HS-27A (cell line): ENCODE data around the gene MATK.

Experiments
- DNase-seq: peaks from one replicate; pipeline ENCODE4 v3.0.0-alpha.2; 2012; ENCODE audit warnings: low read depth, missing footprints

Gene MATK

DNA sequence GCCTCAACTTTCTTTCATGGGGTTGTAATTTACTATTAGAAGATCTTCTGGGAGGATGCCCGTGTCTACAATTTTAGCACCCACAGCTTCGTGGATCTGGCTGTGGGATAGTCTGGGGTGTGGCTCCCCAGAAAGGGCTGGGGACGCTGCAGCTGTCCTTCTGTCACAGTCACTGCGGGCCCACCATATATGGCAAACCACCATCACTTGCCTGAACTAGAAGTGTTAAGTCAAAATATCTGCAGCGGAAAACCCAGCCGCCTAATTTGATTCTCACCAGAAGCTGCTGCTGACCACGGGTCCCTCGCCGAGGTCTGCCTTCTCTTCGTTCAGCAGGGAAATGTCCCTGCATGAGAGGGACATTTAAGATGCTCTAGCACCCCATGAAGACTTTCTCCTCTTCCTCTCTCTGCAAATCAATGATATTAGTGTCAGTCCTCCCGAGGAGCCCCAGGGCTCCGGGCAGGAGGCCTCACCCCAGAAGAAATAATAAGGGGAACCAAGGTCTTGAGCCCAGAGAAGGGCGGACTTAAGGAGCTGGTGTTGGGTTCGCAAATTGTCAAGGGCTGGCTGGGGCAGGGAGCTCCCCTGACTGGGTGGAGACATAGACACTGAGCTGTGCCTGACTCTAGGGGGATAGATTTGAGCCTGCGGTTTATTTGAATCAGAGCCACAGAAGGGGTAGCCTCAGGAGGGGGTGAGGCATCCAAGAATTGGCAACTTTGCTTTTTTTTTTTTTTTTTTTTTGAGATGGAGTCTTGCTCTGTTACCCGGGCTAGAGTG, 3.0 kb upstream of the MATK start:
- DNase-seq, result no peak

DNA sequence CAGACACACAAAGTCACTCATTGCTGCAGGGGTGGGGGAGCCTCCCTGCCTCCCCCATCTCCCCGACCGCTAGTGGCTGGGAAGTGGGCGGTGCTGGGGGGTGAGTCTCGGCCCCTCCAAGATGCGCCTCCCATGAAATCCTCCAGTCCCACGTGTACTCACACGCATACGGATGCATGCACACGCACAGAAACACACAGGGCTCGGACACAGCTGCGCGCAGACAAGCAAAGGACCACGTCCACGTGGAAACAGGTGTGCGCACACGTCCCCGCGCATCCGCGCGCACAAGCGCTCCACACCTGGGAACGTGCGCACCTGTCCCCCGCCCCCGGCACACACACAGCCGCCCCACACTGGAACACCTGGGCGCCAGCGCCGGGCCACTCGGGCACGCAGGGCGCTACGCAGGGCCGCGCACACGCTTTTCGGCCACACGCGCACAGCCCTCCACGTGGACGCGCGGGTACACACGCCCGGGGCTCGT, 687 bp downstream of the MATK start:
- no peak for DNase-seq

DNA sequence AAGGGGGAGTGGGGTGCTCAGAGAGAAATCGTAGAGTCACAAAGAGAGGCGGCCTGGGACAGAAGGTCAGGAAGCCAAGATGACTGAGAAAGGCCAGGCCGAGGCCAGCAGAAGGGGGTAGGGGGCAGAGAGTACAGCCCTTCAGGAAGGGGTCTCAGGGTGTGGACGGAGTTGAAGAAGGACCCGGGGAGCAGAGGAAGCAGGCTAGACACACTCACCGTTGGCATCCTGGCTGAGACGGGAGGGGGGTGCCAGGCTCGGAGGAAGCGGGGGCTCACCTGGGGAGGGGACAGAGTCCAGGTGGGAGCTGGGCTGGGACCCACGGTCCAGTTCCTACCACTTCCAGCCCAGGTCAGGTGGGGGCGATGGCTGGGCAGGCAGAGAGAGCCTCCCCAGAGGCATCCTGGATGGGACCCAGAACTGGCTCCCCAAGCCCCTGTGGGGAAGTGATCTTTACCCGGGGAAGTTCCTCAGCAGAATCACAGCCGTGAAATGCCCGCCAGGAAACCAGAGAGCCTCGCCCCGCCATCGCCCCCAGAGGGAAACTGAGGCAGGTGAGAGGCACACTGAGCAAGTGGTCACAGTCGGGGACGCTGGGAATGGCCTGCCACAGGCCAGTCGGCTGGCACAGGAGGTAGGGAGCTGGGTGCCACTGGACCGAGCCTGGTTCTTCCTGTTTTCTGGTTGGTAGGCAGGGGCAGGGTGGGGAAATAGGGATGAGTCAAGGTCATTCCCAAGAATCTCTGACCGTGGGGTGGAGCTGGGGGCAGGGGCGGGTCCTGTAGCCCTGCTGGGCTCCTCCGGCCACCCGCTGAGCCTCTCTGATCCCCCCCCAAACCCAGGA, 1.4 kb downstream of the MATK start:
- DNase-seq, result no peak

DNA sequence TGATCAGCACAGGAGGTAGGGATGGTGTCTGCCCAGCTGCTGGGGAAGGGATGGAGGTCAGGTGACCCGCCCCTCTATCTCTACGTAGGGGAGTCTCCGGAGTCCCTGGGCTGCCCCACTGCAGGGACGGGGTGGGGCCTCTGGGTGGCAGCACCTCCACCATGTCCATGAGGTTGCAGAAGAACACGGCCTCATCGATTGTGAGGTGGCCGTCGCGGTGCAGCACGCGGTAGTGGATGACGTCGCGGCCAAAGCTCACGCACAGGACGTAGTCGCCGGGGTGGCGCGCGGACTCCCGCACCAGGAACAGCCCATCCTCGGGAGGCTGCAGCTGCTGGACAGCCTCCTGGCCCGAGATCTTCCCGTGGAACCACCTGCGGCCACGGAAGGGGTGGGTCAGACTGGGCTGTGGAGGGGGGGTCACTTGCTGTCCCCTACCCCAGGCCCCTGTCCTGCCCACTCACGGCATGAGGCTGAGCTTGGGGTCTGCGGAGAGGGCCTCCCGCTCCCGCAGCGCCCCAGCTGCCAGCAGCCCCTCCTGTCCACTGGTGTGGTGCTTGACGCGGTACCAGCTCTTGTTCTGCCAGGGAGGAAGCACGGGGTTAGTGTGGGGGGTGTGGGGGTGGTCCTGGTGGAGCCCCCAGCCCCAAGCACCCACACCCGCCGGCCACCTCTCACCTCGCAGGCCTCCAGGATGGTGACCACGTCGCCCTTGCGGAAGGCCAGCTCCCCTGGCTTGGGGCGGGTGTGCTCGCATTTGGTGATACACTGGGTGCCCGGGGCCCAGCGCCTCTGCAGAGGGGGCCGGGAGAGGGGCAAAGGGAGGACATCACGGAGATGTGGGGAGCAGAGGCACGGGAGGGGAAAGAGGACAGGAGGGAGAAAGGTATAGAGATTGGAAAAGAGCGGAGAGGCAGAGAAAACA, 2.3 kb downstream of the MATK start:
- no peak for DNase-seq

DNA sequence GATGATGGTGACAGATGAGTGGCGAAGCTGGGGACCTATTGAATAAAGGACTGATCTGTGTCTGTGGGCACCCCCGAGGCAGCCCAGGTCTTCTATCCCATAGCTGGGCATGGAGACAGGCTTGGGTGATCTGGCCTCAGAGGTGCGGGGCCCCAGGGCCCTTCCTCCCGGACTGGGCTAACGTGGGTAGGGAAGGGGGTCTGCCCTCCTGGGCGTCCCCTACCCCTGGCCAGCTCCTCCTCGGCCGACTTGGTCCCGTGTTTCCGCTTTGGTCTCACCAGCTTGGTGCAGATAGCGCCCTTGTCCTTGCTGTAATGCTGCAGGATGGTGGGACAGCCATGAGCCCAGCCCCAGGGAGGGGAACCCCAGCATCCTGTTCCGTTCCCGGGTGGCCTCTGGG, 3.3 kb downstream of the MATK start:
- no peak for DNase-seq

DNA sequence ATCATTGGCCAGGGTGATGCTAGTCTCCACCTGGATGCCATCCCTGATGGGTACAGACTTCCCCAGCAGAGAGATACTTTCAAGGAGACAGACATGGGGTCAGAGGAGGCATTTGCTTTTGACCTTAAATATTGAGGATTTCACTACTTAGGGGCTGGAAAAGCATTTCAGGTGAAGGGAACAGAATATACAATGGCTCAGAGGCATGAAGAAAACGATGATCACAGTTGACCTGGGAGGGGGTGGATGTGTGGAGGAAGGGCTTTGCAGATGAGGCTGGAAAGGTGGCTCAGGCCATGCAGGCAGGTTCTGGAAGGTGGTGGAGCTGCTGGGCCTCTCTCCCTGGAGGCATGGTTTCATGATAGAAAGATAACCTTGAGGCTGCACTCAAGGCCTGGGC, 3.9 kb downstream of the MATK start:
- DNase-seq, result no peak

DNA sequence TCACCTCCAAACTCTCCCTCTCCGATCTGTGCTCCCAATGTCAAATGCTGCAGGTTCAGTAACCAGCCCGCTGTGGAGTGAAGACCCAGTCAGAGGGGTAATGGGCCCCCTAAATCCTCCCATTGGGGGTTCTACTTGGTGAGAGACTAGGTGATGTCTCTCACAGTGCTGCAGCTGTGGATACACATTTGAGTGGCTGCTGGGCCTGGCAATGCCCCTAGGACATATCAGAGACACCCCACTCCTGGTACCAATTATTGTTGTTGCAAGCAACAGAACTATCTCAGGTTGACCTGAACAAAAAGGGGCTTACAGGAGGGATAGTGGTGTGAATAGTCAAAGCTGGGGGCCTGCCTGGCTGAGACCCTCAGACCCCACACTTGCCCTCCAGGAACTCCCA, 4.6 kb downstream of the MATK start:
- no peak for DNase-seq

DNA sequence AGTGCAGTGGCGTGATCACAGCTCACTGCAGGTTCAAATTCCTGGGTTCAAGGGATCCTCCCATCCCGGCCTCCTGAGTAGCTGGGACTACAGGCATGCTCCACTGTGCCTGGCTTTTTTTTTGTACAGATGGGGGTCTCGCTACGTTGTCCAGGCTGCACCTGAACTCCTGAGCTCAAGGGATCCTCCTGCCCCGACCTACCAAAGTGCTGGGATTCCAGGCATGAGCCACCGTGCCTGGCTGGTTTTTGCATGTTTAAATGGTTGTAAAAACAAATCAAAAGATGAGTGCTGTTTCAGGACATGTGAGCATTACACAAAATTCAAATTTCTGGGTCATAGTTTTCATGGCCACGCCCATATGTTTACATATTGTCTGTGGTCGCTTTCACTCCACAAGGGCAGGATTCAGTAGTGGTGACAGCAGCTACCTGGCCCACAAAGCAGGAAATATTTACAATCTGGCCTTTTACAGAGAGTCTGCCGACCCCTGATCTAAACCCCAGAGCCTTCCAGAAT, 5.3 kb downstream of the MATK start:
- no peak for DNase-seq

DNA sequence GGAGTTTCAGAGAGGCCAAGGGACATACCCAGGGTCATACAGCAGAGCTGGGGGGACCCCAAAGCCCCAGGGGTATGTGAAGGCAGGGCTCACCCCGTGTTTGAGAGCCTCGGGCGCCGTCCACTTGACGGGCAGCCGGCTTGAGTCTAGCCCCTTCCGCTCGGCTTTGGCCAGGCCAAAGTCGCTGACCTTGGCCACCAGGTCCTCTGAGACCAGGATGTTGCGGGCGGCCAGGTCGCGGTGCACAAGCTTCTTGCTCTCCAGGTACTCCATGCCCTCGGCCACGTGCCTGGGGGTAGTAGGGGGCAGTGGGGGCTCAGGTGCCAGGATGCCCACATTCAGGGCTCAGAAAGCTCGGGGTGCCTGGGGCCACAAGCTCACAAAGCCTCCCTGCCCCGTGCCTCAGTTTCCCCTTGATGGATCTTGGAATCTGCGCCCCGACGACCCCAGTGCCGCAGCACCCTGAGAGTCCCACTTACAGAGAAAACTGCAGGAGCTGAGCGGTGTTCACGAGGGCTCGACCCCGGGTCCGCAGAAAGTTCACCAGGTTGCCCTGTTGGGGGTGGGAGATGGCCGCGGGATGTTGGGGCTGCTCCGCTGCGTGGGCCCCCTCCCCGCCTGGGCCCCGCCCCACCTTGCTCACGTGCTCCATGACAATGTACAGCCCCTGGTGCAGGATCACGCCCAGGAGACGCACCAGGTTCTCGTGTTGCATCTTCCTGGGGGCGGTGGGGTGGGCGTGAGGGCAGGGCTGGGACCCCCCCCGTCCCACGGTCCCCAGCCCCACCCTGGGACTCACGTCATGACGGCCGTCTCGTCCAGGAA, 7.1 kb downstream of the MATK start:
- DNase-seq, result no peak

DNA sequence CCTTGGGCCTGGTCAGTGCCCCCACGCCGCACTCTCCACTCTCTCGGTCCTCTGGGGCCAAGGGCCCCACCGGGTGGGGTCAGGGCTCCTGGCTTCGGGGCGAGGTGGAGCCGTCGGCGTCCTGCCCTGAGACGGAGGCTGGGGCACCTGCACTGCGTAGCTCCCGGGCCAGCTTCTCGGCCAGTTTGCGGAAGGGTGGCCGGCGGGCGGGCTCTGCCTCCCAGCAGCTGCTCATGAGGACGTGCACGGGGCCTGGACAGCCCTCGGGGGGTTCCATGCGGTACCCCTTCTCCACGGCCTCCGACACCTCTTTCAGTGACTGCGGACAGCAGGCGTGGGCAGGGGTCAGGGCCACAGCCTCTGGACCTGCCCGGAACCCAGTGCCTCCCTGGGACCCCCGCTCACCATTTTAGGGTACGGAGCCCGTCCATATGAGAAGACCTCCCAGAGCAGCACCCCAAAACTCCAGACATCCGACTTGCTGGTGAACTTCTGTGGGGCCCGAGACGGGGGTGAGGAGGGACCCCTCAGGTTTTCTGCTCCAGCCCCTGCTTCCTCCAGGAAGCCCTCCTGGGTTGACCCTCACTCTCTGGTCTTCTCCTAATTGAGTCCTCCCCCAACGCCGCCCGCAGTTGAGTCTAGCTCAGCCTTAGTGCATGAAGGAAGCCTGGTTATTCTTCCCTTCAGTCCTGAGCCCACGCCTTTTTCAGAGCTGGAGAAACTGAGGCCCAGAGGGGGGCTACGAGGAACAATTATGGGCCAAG, 7.9 kb downstream of the MATK start:
- no peak for DNase-seq

DNA sequence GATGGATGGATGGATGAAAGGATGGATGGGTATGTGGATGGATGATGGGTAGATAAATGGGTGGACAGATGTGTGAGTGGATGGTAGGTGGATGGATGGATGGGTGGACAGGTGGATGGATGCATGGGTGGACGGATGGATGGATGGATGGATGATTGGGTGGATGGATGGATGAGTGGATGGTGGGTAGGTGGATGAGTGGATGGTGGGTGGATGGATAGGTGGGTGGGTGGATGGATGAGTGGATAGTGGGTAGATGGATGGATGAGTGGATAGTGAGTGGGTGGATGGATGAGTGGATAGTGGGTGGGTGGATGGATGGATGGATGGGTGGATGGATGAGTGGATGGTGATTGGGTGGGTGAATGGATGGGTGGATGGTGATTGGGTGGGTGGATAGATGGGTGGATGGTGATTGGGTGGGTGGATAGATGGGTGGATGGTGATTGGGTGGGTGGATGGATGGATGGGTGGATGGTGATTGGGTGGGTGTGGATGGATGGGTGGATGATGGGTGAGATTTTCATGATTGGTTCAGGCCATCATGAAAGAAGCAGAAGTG, 9.6 kb downstream of the MATK start:
- no peak for DNase-seq

DNA sequence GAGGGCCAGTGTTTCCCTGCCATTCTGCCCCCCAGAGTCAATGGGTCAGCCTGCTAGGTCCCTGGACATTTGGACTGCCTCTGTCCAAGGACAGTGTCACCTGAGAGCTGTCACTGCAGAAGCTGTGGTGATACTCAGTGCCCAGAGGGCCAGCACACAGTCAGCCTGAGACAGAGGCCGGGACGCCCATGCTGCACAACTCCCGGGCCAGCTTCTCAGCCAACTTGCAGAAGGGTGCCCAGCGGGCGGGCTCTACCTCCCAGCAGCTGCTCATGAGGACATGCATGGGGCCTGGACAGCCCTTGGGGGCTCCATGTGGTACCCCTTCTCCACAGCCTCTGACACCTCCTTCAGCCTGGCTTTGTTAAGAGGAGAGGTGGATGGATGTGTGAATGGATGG, 10.3 kb downstream of the MATK start:
- no peak for DNase-seq

DNA sequence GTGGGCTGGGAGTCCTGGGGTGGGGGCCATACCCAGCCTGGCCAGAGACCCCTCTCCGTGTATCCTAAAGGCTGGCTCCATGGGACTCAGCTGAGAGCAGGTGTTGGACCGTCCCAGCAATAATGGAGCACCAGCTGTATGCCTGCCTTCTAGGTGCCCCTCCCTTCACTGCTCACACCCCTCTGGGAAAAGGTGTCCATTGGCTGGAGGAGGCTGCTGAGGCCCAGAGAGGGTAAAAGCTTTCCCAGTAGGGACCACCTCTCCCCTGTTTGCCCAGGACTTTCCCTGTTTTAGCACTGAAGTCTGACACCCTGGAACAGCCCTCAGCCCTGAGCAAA, 10.8 kb downstream of the MATK start:
- DNase-seq, result no peak

DNA sequence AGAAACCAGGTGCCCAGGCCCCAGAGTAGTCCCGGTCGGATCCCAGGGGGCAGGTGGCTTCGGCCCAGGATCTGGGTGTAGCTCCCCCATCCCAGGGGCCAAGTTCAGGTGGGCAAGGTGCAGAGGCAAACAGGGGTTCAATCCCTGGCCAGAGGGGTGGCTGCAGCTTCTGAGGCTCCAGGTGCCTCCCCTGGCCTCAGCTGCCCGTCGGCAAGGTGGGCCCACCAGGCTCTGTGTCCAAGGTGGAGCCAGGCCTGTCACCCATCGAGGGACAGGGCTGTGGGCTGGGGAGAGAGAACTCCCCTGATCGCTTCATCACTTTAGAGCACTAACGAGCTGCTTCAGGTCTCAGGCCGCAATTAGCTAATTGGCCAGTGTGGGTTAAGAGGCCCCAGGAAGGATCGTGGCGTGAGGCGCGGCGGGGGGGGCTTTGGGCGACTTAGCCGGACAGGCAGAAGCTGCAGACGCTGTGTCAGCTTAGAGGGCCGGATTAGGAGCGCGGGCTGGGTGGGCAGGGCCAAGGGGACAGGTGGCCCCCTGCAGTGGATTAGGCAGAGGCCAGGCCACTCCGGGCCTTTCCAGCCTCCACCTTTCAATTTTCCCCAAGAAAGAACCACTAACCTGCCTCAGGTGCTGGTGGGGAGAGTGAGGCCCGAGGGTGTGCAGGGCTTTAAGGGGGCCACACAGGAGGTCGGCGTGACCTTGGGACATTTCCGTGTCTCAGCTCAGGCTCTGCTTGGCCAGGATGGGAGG, 11.4 kb downstream of the MATK start:
- DNase-seq, result no peak

DNA sequence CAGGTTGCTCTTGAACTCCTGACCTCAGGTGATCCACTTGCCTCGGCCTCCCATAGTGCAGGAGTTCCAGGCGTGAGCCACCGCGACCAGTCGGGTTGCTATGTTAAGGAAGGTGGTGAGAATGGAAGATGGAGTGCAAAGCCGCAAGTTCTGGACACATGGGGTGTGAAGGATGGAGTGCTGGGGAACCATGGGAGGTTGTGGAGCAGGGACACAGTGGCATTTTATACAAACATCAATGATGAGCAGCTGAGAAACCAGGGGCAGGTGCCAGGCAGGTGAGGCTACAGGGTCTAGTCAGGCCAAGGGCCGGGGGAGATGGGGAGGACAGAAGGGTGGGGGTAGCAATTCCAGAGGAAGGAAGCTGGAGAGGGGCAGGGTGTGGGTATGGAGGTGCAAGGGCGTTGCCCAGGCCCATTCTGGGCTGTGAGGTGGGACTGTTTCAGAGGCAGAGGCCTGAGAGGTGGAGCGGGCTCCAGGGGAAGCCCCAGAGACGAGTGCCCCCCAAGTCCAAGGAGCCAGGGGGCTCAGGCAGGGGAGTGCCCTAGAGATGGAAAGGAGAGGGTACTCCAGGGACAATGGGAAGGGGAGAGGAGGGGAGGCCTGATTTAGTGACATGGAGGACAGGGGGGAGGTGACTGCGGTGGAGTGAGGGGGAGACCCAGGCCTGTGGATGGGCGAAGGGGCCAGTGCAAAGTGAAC, 12.2 kb downstream of the MATK start:
- DNase-seq, result no peak

DNA sequence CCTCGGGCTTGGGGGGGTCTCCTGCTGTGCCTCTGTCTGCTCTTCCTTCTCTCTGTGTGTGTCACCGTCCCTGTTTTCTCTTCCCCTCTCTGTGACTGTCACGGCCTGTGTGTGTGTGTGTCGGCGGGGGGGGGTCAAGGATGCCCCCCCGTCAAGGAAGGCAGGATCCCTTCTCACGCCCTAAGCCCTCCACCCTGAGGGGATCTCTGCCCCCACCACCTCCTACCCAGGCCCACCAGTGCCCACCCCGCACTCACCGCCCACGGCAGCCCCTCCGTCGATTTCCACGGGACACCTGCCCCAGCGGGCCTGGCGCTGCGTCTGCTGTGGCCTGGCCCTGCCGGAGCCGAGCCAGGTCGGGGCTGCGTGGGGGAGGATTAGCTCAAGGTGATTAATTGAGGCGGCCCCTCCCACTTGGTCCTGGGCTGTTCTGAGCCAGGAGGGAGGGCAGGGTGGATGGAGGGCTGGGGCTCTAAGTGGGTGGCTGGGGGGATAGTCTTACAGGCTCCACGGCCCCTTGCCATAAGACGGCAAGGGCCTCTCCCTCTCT, 14.2 kb downstream of the MATK start, which contains the start of gene RAX2:
Gene RAX2, minus strand, starts transcription at position 323 of the 550 bp plus-strand sequence. CDS start 486 bp downstream, outside the sequence.
- DNase-seq, result no peak

DNA sequence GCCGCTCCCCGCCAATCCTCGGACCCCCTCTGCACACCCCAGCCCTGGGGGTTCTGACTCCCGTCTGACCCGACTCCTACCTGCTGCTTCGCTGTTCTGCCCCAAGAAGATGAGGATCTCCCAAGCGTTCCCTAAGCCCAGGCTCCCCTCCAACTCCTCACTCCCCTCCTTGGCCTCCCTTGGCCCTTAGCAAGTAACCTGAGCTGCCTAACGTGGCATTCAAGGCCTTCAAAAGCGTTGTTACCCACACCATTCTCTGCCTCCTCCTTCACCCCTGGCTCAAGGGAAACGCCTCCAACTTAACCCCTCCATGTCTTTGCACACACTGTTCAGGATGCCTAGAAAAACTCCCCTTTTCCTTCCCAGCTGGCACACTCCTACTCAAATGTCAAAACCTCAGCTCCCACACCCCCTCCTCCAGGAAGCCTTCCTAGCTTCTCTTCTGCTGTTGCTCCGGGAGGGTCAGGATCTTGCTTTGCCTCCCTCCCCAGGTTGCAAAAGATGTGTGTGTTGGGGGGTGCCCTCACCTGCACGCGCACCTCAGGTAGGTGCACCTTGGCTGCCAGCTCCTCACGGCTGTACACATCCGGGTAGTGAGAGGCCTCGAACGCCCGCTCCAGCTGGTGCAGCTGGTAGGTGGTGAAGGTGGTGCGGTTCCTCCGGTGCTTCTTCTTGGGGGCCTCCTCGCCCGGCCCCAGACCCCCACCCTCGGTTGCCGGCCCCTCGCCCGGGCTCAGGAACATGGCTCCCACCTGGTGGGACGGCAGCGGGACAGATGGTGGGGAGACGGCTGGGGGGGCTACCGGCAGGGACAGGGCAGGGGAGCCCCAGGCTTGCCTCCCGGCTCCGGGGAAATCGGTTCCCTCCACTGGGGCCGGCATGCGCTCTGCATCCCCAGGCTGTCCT, 14.9 kb downstream of the MATK start:
- no peak for DNase-seq
